Measurements from ENCODE around the gene KAZN. TPM values are rescaled to one million over a fixed set of nuclear protein-coding genes. Genes with fewer than 3 reads are reported as not detected.
A peak's percentile ranks its signal among the peaks of the same experiment; 100 is the strongest.

KAZN gene
- total RNA-seq, 1 donor from 2014 or later: 21.2 TPM

DNA sequence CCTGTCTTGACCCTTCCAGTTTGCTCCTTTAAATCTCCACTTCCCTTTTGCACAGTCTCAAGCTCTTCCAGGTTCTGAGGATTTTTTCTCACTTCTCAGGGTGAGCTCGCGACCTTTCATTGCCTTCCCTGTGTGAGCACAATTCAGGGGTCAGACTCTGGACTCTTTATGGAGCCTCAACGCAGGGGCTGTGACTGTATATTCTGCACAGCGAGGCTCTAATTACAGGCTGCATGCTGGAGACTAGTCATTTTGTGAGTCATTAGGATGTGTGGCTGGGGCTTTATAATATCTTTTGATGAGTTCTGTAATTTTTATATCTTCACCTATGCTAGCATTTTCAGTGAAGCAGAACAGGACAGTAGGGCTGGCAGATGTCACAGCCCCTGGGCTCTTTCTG lies 270.7 kb downstream of the KAZN start:
- Histone ChIP-seq H3K27me3 (ENCODE audit: low read depth) (no peaks in the 10 kb centered on the region), H3K36me3 (no peaks in the 10 kb centered on the region), H3K4me1 (no peaks in the 10 kb centered on the region), H3K9me3 (no peaks in the 10 kb centered on the region), H3K27ac (no peak overlapping the region), H3K4me3 (no peak overlapping the region)
- TF ChIP-seq, protein P1, sequence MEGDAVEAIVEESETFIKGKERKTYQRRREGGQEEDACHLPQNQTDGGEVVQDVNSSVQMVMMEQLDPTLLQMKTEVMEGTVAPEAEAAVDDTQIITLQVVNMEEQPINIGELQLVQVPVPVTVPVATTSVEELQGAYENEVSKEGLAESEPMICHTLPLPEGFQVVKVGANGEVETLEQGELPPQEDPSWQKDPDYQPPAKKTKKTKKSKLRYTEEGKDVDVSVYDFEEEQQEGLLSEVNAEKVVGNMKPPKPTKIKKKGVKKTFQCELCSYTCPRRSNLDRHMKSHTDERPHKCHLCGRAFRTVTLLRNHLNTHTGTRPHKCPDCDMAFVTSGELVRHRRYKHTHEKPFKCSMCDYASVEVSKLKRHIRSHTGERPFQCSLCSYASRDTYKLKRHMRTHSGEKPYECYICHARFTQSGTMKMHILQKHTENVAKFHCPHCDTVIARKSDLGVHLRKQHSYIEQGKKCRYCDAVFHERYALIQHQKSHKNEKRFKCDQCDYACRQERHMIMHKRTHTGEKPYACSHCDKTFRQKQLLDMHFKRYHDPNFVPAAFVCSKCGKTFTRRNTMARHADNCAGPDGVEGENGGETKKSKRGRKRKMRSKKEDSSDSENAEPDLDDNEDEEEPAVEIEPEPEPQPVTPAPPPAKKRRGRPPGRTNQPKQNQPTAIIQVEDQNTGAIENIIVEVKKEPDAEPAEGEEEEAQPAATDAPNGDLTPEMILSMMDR (IDR thresholded peaks at IDR 0.05): no peak
- ATAC-seq (no peak), DNase-seq (no peak)
- intact Hi-C loops (cut with DNase I): no loop called here

DNA sequence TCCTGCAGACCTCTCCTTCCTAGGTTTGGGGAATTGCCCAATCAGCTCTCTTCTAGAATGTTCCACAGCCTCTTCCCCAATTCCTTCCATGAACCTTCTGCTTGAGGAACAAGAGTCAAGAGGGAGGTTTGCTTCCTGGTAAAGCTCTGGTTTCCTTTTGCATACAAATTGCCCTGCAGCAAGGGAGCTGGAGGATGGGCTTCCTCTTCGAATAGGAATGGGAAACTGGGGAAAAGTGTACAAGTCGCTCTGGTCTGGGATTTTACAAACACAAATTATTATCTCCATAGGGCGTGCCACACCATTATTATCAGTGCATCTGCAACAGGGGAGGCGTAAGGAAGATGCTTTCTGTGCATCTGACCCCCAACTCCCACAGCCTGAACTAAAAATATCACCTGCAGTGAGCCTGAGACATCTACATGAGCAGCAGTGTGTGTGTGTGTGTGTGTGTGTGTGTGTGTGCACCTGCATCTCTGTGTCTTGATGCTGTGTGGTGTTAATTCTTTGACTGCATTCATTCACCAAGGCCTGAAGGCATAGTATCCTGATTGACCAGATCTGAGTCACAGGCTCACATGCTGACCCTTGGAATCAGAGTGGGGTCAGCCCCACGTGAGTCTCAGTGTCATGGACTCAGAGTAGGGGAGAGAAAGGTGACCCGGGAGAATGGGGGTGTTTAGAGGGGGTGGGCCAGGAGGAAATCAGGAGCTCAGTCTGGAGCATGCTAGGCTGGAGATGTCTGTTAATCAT lies 272.9 kb downstream of the KAZN start:
- ATAC-seq (no peak), DNase-seq (no peak)
- Histone ChIP-seq H3K9me3 (no peaks in the 10 kb centered on the region), H3K27me3 (ENCODE audit: low read depth) (no peaks in the 10 kb centered on the region), H3K4me1 (no peaks in the 10 kb centered on the region), H3K36me3 (no peaks in the 10 kb centered on the region), H3K4me3 (no peak overlapping the region), H3K27ac (no peak overlapping the region)
- TF ChIP-seq, protein P1 (IDR thresholded peaks at IDR 0.05): no peak
- intact Hi-C loops (cut with DNase I): no loop called here

DNA sequence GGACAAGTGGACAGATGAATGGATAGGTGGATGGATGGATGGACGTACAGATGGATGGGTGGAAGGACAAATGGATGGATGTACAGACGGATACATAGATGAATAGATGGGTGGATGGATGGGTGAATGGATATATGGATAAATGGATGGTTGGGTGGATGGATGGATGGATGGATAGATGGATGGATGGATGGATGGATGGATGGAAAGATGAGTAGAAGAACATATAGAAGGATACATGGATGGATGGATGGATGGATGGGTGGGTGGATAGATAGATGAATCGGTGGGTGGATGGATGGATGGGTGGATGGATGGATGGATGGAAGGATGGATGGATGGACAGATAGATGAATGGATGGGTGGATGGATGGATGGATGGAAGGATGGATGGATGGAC lies 274.3 kb downstream of the KAZN start:
- no peak overlapping the region for H3K27ac ChIP-seq
- H3K36me3 ChIP-seq: no peaks in the 10 kb centered on the region
- no peaks in the 10 kb centered on the region for H3K27me3 ChIP-seq (ENCODE audit: low read depth)
- H3K4me1 ChIP-seq: no peaks in the 10 kb centered on the region
- no peaks in the 10 kb centered on the region for H3K9me3 ChIP-seq
- H3K4me3 ChIP-seq: no peak overlapping the region
- ATAC-seq: no peak
- TF ChIP-seq, protein P1 (IDR thresholded peaks at IDR 0.05): no peak
- intact Hi-C loops (cut with DNase I): no loop called here
- DNase-seq: no peak

DNA sequence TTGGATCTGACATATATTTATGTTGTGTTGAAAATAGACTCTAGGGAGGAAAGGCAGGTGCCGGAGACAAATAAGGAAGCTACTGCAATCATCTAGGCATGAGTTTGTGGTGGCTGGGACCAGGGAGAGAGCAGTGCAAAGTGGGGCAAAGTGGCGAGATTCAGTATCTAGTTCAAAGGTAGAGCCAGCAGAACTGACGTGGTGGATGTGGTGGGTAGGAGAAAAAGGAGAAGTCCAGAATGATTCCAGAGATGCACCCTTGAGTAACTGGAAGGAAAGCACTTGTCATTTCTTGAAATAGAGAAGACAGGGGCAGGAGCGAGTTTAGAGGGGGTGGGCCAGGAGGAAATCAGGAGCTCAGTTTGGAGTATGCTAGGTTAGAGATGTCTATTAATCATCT lies 275.2 kb downstream of the KAZN start:
- Histone ChIP-seq H3K27ac (no peak overlapping the region), H3K36me3 (no peaks in the 10 kb centered on the region), H3K4me1 (no peaks in the 10 kb centered on the region), H3K4me3 (no peak overlapping the region), H3K27me3 (ENCODE audit: low read depth) (no peaks in the 10 kb centered on the region), H3K9me3 (no peaks in the 10 kb centered on the region)
- ATAC-seq: peak; percentile 79 to 85
- DNase-seq: peak; percentile 57
- intact Hi-C loops (cut with DNase I): no loop called here
- TF ChIP-seq, protein P1 (IDR thresholded peaks at IDR 0.05): no peak

DNA sequence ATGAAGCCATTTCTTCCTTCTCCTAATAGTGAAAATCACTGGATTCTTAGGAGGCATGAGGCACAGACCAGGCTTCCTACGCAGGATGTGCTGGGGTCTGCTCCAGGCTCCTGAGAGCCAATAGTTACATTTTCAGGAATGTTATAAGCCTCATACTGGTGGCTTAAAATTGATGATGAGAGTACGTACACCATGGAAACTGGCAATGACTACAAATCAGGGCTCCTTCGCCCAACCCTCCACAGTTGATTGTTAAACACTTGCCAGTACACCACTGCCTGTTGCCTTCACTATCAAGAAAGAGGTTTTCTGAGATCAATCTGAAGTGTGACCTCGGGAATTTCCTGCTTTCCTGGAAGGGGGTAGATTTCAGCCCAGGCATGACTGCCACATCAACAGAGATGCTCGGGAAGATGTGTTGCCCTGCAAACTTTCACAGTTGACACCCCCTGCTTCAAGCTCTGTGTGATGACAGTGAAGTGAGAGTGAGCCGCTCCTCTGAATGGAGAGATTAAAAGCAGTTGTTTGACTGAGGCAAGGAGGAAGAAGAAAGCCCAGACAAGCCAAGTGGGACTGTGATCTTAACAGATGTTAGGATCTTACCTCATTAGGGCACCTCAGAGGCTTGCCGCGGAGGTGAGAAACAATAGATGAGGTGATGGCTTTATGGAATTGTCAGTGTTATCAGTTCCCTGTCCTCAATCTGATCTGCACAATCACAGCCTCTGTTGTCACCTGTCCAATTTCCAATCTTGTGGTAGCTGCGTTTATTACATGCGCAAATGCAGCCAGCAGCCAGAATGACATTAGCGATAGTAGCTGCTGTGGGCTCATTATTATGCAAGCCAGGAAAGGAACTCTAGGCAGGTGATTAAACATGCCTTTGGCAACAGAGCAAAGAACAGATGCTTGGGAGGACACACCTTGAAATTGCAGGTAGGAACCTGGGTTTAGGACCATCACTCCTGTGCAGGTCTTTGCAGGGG lies 277.3 kb downstream of the KAZN start:
- Histone ChIP-seq H3K27ac (no peak overlapping the region), H3K27me3 (ENCODE audit: low read depth) (no peaks in the 10 kb centered on the region), H3K4me1 (peaks cover 4% of the 10 kb centered on the region), H3K4me3 (no peak overlapping the region), H3K9me3 (no peaks in the 10 kb centered on the region), H3K36me3 (no peaks in the 10 kb centered on the region)
- intact Hi-C loops (cut with DNase I): no loop called here
- DNase-seq (no peak), ATAC-seq (no peak)
- TF ChIP-seq, protein P1 (IDR thresholded peaks at IDR 0.05): no peak
